GM06990 (cell line): ENCODE measurements around the gene IARS2.

Experiments
- DNase-seq: peaks from one replicate; pipeline ENCODE4 v3.0.0-alpha.2; 2011; ENCODE audit not compliant: insufficient read length; ENCODE audit errors: extremely low read depth
- H3K27me3 ChIP-seq: replicated peaks from 2 replicates; pipeline ENCODE4 v1.6.0; 2011; ENCODE audit warnings: low read length; ENCODE audit not compliant: control insufficient read depth, insufficient read depth
- H3K36me3 ChIP-seq: 2 replicates; pipeline ENCODE4 v1.5.1; 2011; ENCODE audit warnings: low read length; ENCODE audit not compliant: control insufficient read depth, insufficient read depth
- H3K4me3 ChIP-seq: replicated peaks from 2 replicates; pipeline ENCODE4 v1.5.1; 2011; ENCODE audit warnings: low read depth, mild to moderate bottlenecking, control low read depth, low read length
- TF ChIP-seq, protein P1 (sequence below): IDR thresholded peaks from 2 replicates; pipeline ENCODE4 v1.5.1; 2011; ENCODE audit warnings: low read length, control low read depth, mild to moderate bottlenecking, inconsistent platforms; ENCODE audit not compliant: insufficient read depth, poor library complexity, severe bottlenecking

Gene IARS2

DNA sequence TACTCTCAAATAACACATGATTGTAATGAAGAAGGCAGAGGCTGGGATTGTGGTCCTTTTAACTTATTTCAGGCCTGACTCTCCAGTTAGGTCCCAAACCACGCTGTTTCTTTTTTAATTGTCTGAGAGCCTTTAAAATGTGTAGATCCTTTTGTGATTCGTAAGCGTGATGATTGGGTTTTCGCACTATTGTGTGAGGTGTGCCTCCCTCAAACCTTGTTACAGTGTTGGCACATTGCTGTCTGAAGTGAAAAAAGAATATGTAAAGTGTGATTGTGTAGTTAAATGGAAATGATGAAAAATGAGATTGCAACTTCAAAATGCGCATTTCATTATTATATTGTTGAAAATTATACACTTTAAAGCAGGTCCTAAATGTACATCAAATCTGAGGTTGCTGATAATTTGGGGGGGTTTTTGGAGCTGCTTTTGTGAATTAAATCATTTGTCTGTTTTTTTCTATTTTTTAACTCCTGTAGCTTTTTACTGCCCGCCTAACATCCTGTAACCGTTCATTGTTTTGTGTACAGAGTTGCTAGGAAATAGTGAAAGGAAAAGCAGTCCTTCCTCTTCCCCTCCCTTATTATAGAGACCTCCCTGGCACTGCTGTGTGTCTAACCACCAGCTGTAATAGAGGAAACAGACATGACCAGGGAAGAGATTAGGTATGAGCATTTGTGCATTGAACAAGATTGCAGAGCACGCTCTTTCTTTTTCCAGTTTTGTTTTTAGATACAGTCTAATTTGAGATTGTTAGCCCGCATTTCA, 43.3 kb downstream of the IARS2 start:
- DNase-seq: no peak
- H3K27me3 ChIP-seq: no peaks in the 10 kb centered on the region
- peaks cover 5% of the 10 kb centered on the region for H3K36me3 ChIP-seq
- H3K4me3 ChIP-seq: no peak overlapping the region
- TF ChIP-seq, protein P1, sequence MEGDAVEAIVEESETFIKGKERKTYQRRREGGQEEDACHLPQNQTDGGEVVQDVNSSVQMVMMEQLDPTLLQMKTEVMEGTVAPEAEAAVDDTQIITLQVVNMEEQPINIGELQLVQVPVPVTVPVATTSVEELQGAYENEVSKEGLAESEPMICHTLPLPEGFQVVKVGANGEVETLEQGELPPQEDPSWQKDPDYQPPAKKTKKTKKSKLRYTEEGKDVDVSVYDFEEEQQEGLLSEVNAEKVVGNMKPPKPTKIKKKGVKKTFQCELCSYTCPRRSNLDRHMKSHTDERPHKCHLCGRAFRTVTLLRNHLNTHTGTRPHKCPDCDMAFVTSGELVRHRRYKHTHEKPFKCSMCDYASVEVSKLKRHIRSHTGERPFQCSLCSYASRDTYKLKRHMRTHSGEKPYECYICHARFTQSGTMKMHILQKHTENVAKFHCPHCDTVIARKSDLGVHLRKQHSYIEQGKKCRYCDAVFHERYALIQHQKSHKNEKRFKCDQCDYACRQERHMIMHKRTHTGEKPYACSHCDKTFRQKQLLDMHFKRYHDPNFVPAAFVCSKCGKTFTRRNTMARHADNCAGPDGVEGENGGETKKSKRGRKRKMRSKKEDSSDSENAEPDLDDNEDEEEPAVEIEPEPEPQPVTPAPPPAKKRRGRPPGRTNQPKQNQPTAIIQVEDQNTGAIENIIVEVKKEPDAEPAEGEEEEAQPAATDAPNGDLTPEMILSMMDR: no peak

GRCh38 chr1:220139966-220140365, 46.0 kb downstream of the IARS2 start:
- Histone ChIP-seq H3K27me3 (no peaks in the 10 kb centered on the region), H3K4me3 (no peak overlapping the region), H3K36me3 (no peaks in the 10 kb centered on the region; the same call in 1 of the 2 replicates)
- DNase-seq: no peak
- TF ChIP-seq, protein P1: no peak

- TF ChIP-seq, protein P1: no peak
- DNase-seq: no peak
- no peaks in the 10 kb centered on the region; the same call in none of the 2 replicates for H3K36me3 ChIP-seq
- H3K27me3 ChIP-seq: no peaks in the 10 kb centered on the region
- no peak overlapping the region for H3K4me3 ChIP-seq
Observed at GRCh38 chr1:220144051-220144450, 50.1 kb downstream of the IARS2 start.

- H3K4me3 ChIP-seq: no peak overlapping the region
- peaks cover 5% of the 10 kb centered on the region for H3K36me3 ChIP-seq
- no peaks in the 10 kb centered on the region for H3K27me3 ChIP-seq
- TF ChIP-seq, protein P1: no peak
- no peak for DNase-seq
Observed at GRCh38 chr1:220149742-220150141, 55.8 kb downstream of the IARS2 start.

DNA sequence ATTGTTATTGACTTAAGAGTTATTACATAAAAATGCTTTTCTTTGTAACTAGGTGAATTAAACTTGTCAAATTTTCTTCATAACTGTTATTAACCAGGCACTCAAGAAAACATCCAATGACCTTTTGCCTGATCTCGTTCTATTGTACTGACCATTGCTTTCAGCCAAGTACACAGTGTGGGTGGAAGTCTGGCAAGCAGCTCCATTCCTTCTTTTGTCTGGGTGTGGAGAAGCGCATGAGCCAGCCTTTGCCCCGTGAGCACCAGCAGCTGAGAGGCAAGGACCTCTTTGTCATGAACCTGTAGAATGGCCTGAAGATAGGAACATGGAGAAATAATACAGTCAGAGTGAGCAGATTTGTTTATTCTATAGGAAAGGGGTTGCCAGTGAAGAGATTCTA, 57.5 kb downstream of the IARS2 start:
- TF ChIP-seq, protein P1: no peak
- H3K27me3 ChIP-seq: no peaks in the 10 kb centered on the region
- H3K36me3 ChIP-seq: peaks cover 7% of the 10 kb centered on the region
- DNase-seq: no peak
- H3K4me3 ChIP-seq: no peak overlapping the region
